ENCODE data around the gene SMAP2. TPM values are rescaled to one million over a fixed set of nuclear protein-coding genes. Genes with fewer than 3 reads are reported as not detected.
"Not testable (repeated sequence)": the region's sequence is repeated elsewhere in the genome, so short reads cannot be mapped to it uniquely, and the experiment has no call there.

Gene SMAP2
- 30.5 TPM for polyA plus RNA-seq (2013, experiment 1 of 2; ENCODE audit: insufficient read length)
- 29.6 TPM for polyA plus RNA-seq (2013, experiment 2 of 2; ENCODE audit: insufficient read length)

GRCh38 chr1:40373323-40374283 lies at the start of gene SMAP2:
Gene SMAP2 (plus strand): TSS chr1:40373727. CDS start chr1:40374121, 394 bp downstream.
- DNase-seq: peak; percentile 95

- DNase-seq: not testable (repeated sequence)
Observed at GRCh38 chr1:40331403-40331802, 42.1 kb upstream of the SMAP2 start.

GRCh38 chr1:40332695-40333094 lies 40.8 kb upstream of the SMAP2 start:
- no peak for DNase-seq

- DNase-seq: no peak
Observed at GRCh38 chr1:40337443-40337842, 36.1 kb upstream of the SMAP2 start.

- peak; percentile 67 for DNase-seq
Observed at GRCh38 chr1:40338745-40339419, 34.6 kb upstream of the SMAP2 start.

GRCh38 chr1:40339420-40340323 lies 33.9 kb upstream of the SMAP2 start:
- no peak for DNase-seq

- DNase-seq: no peak
Observed at GRCh38 chr1:40341491-40342380, 31.8 kb upstream of the SMAP2 start.

- not testable (repeated sequence) for DNase-seq
Observed at GRCh38 chr1:40342381-40342717, 31.2 kb upstream of the SMAP2 start.

GRCh38 chr1:40344597-40344996 lies 28.9 kb upstream of the SMAP2 start:
- DNase-seq: peak; percentile 43

- DNase-seq: no peak
Observed at GRCh38 chr1:40350391-40350790, 23.1 kb upstream of the SMAP2 start.

GRCh38 chr1:40351124-40351523 lies 22.4 kb upstream of the SMAP2 start:
- no peak for DNase-seq

- no peak for DNase-seq
Observed at GRCh38 chr1:40352126-40352525, 21.4 kb upstream of the SMAP2 start.

GRCh38 chr1:40353082-40353481 lies 20.4 kb upstream of the SMAP2 start:
- no peak for DNase-seq

GRCh38 chr1:40357625-40358024 lies 15.9 kb upstream of the SMAP2 start:
- no peak for DNase-seq

GRCh38 chr1:40360631-40361030 lies 12.9 kb upstream of the SMAP2 start:
- DNase-seq: no peak

- no peak for DNase-seq
Observed at GRCh38 chr1:40361201-40361600, 12.3 kb upstream of the SMAP2 start.

- no peak for DNase-seq
Observed at GRCh38 chr1:40361637-40362036, 11.9 kb upstream of the SMAP2 start.

- DNase-seq: no peak
Observed at GRCh38 chr1:40362199-40362598, 11.3 kb upstream of the SMAP2 start.

GRCh38 chr1:40362699-40363098 lies 10.8 kb upstream of the SMAP2 start:
- DNase-seq: peak; percentile 62

- no peak for DNase-seq
Observed at GRCh38 chr1:40363721-40364120, 9.8 kb upstream of the SMAP2 start.

- DNase-seq: no peak
Observed at GRCh38 chr1:40371707-40372258, 1.7 kb upstream of the SMAP2 start.

All from fibroblast of skin of abdomen (primary cell).